ENCODE data around the gene PLXNA4.

DNA sequence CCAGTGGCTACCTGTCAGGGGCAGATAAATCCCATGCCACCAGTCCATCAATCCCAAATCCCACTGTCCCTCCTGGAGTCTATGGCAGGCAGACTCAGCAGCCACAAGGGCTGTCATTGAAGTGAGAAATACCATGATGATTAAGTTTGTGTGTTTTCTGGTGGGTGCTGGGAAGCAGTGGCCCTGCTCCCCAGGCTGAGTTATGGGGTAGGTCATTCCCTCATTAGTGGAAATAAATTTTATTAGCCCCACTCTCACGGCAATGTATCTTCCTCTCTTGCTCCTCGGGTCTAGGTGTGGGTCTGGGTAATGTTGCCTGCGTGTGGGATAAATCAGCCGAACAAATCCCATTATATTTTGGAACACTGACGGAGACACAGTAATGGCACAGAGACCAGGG is 76.8 kb downstream of the PLXNA4 start:
- TF ChIP-seq NFYB (CRISPR knock-in tag; conservative IDR thresholded peaks at IDR 0.05; ENCODE audit: low read depth) (no peak), ELF4 (CRISPR knock-in tag; IDR thresholded peaks at IDR 0.05; ENCODE audit: low read depth) (no peak)
- TF ChIP-seq, protein P1, sequence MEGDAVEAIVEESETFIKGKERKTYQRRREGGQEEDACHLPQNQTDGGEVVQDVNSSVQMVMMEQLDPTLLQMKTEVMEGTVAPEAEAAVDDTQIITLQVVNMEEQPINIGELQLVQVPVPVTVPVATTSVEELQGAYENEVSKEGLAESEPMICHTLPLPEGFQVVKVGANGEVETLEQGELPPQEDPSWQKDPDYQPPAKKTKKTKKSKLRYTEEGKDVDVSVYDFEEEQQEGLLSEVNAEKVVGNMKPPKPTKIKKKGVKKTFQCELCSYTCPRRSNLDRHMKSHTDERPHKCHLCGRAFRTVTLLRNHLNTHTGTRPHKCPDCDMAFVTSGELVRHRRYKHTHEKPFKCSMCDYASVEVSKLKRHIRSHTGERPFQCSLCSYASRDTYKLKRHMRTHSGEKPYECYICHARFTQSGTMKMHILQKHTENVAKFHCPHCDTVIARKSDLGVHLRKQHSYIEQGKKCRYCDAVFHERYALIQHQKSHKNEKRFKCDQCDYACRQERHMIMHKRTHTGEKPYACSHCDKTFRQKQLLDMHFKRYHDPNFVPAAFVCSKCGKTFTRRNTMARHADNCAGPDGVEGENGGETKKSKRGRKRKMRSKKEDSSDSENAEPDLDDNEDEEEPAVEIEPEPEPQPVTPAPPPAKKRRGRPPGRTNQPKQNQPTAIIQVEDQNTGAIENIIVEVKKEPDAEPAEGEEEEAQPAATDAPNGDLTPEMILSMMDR (IDR thresholded peaks at IDR 0.05) = no peak
- TF ChIP-seq, protein P2, sequence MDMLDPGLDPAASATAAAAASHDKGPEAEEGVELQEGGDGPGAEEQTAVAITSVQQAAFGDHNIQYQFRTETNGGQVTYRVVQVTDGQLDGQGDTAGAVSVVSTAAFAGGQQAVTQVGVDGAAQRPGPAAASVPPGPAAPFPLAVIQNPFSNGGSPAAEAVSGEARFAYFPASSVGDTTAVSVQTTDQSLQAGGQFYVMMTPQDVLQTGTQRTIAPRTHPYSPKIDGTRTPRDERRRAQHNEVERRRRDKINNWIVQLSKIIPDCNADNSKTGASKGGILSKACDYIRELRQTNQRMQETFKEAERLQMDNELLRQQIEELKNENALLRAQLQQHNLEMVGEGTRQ (CRISPR knock-in tag; IDR thresholded peaks at IDR 0.05) = no peak

Measured in WTC11 (cell line).